Measurements from ENCODE around the gene TAOK2. TPM values are rescaled to one million over a fixed set of nuclear protein-coding genes. Genes with fewer than 3 reads are reported as not detected.
A peak's percentile ranks its signal among the peaks of the same experiment; 100 is the strongest.

The TAOK2 gene
- total RNA-seq, 1 donor from 2014 or later, result 66.2 TPM

DNA sequence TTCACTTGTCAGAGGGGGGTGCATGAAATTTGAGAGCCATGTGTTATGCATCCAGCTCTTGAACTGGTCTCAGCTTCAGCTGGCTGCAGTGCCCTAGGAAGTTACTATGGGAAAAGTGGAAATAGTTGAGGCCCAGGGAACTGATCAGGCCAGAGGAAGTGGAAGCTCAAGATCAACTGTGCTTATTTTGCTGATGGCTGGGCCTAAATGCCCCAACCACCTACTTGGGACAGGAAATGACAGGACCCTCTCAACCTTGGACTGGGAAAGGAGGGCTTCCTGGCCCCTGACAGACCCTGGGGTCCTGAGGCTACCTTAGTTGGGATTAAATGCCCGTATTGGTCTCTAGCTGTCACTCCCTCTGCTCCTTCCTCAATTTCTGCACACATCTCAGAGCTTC is 1.2 kb upstream of the TAOK2 start:
- Histone ChIP-seq H3K4me1 (peaks cover 28% of the 10 kb centered on the region), H3K27ac (no peak overlapping the region), H3K27me3 (ENCODE audit: low read depth) (no peaks in the 10 kb centered on the region), H3K36me3 (peaks cover 51% of the 10 kb centered on the region), H3K4me3 (no peak overlapping the region), H3K9me3 (no peaks in the 10 kb centered on the region)
- DNase-seq, result no peak
- TF ChIP-seq, protein P1, sequence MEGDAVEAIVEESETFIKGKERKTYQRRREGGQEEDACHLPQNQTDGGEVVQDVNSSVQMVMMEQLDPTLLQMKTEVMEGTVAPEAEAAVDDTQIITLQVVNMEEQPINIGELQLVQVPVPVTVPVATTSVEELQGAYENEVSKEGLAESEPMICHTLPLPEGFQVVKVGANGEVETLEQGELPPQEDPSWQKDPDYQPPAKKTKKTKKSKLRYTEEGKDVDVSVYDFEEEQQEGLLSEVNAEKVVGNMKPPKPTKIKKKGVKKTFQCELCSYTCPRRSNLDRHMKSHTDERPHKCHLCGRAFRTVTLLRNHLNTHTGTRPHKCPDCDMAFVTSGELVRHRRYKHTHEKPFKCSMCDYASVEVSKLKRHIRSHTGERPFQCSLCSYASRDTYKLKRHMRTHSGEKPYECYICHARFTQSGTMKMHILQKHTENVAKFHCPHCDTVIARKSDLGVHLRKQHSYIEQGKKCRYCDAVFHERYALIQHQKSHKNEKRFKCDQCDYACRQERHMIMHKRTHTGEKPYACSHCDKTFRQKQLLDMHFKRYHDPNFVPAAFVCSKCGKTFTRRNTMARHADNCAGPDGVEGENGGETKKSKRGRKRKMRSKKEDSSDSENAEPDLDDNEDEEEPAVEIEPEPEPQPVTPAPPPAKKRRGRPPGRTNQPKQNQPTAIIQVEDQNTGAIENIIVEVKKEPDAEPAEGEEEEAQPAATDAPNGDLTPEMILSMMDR (IDR thresholded peaks at IDR 0.05), result no peak
- ATAC-seq, result no peak
- intact Hi-C loops (cut with DNase I), result no loop called here

DNA sequence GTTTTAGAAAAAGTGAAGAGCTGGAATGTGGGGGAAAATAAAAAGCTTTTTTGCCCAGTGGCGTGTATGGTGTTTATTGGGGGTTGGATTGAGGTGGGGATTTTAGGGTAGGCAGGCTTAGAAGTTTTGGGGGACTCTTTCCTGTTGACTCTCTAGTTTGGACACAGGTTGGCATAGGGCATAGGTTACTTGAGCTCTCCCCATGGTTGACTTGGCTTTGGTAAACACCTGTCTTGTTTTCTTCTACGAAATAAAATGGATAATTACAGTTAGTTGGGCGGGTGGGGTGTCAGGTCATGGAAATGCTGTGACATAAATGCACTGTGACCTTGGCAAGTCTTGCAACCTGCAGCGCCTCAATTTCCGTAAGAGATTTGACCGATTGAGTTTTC is 680 bp upstream of the TAOK2 start:
- Histone ChIP-seq H3K4me3 (peak overlapping the region; percentile 99), H3K27ac (peak overlapping the region; percentile 91)
- no peak for ATAC-seq

DNA sequence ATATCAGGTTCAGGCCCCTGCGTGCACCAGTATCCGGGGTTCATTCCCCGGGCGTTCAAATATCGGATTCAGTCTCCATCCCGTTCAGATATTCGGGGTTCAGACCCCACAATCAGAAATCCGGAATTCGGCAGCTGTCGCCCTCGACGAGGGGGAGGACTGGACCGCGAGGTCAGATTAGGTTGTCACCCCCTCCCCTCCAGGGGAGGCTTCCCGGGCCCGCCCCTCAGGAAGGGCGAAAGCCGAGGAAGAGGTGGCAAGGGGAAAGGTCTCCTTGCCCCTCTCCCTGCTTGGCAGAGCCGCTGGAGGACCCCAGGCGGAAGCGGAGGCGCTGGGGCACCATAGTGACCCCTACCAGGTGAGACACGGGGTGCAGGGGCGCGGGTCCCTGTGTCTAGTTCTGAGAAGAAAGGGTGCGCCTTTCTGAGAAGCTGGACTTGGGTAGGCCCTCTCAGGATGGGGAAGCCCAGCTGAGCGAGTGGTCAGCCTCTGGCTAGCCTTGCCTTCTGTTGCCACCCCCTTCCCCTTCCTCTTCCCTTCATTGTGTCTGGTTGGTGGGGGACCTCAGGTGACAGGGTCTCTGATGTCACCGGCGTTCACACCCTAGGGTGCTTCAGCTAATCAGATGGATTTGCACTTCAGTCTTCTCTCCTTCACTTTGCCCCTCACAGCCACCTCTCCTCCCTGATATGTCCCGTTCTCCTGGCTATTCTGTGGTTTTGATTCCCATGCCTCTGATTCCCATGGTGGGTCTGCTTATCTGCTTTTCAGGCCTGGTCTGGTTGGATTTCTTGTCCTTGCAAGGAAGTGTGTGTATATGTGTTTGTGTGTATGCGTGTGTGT is 844 bp downstream of the TAOK2 start:
- DNase-seq (peak; percentile 59), ATAC-seq (peak; percentile 26 to 31)
- Histone ChIP-seq H3K4me3 (peak overlapping the region; percentile 99), H3K27me3 (ENCODE audit: low read depth) (no peaks in the 10 kb centered on the region), H3K4me1 (peaks cover 28% of the 10 kb centered on the region), H3K27ac (peak overlapping the region; percentile 91), H3K36me3 (peaks cover 51% of the 10 kb centered on the region), H3K9me3 (no peaks in the 10 kb centered on the region)
- intact Hi-C loops (cut with DNase I), result no loop called here
- TF ChIP-seq, protein P1 (IDR thresholded peaks at IDR 0.05), result no peak

More for the DNA sequence above, 680 bp upstream of the TAOK2 start:
- intact Hi-C loops (cut with DNase I), result no loop called here
- no peak for DNase-seq
- TF ChIP-seq, protein P1 (IDR thresholded peaks at IDR 0.05), result no peak
- Histone ChIP-seq H3K27me3 (ENCODE audit: low read depth) (no peaks in the 10 kb centered on the region), H3K4me1 (peaks cover 28% of the 10 kb centered on the region), H3K9me3 (no peaks in the 10 kb centered on the region), H3K36me3 (peaks cover 51% of the 10 kb centered on the region)

DNA sequence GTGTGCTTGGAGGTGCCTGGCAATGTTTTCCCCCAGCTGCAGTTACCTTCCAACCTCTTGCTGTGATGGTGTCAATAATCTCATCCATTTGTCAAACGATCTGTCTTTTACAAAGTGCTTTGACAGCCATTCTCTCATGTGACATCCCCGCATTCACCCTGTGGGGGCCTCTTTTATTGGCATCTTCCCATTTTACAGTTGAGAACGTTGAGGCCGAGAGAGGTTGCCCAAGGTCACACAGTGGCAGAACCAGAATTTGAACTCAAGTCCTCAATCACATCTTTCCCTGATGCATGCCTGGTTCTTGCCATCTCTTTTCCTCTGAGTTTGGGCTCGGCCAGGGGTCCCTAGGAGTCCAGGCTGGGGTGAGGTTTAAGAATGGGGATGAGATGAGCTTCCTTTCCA is 1.5 kb downstream of the TAOK2 start:
- ATAC-seq (no peak), DNase-seq (no peak)
- Histone ChIP-seq H3K27me3 (ENCODE audit: low read depth) (no peaks in the 10 kb centered on the region), H3K9me3 (no peaks in the 10 kb centered on the region), H3K27ac (peak overlapping the region; percentile 91), H3K36me3 (peaks cover 51% of the 10 kb centered on the region), H3K4me1 (peaks cover 28% of the 10 kb centered on the region), H3K4me3 (peak overlapping the region; percentile 99)
- intact Hi-C loops (cut with DNase I), result no loop called here
- TF ChIP-seq, protein P1 (IDR thresholded peaks at IDR 0.05), result no peak

DNA sequence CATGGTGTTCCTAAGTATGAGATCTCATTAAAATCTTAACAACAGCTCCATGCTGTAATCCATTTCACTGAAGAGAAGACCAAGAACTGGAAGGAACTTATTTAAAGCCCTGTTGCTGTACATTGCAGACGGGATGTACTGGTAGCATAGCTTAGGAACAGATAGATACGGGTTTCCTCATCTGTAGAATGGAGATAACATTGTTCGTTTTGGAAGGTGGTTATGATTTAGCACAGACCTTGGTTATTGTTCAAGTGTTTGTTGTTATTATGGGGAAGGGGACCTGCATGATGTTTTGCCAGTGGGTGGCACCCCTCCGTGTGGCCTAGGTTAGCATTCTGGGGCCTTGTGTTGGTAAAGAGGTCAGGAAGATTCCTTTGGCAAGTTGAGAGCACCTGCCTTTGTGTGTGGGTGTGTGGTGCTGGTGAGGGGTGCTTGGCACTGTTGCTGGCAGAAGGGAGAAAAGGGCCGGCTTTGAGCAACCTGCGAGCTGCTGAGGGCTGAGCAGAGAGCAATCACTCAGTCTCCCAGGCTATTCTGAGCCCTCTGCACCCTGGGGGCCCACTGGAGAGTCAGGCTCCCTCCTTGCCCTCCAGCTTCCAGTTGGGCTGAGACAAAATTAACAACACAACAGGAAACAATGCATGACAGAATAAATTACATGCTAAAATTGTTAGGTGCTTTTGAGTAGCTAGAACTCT is 2.3 kb downstream of the TAOK2 start:
- intact Hi-C loops (cut with DNase I), result no loop called here
- DNase-seq (peak; percentile 32), ATAC-seq (no peak)
- peaks cover 53% of the 10 kb centered on the region for H3K36me3 ChIP-seq
- H3K4me3 ChIP-seq, result peak overlapping the region; percentile 99
- H3K27ac ChIP-seq, result peak overlapping the region; percentile 91
- TF ChIP-seq, protein P1 (IDR thresholded peaks at IDR 0.05), result no peak
- no peaks in the 10 kb centered on the region for H3K9me3 ChIP-seq
- peaks cover 28% of the 10 kb centered on the region for H3K4me1 ChIP-seq
- no peaks in the 10 kb centered on the region for H3K27me3 ChIP-seq (ENCODE audit: low read depth)
